Esophagus muscularis mucosa (tissue), 2 donors: ENCODE data around the gene PNMA5.

Experiments used
- EP300 ChIP-seq: sonication (generic); formaldehyde crosslinking; IDR thresholded peaks from one replicate; pipeline ENCODE4 v1.6.1; 2017; ENCODE audit warnings: antibody characterized with exemption
- POLR2A ChIP-seq: fragments of 450-650 bp; IDR thresholded peaks from one replicate; pipeline ENCODE4 v1.6.1; 2017; ENCODE audit warnings: antibody characterized with exemption, moderate library complexity, mild to moderate bottlenecking, low read depth

DNA sequence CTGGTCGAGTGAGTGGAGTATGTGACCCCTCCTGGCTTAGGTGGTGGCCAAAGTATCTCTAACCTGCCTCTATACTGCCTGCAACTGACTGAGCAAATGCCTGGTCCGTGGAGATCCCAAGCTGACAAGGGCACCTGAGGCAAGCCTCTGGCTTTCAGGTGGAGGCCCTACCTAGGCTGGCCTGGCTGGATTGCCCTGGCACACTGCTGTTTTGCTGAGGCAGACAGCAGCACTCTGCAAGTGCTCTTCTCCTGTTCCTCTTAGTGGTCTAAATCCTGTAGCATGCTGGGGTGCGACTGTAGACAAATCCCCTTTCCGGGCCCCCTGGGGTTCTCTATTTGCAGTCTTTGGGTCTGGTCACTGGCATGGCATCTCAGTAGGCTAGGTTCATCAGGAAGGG, 44.8 kb downstream of the PNMA5 start:
- TF ChIP-seq POLR2A, result no peak
- TF ChIP-seq EP300, result no peak
